SW480 (cell line): ENCODE results near the gene APBA3.

ENCODE experiments used
- DNase-seq: peaks from one replicate; pipeline ENCODE4 v3.0.0-alpha.2; 2016; ENCODE audit warnings: low spot score

APBA3 gene

GRCh38 chr19:3716147-3716668, 45.3 kb downstream of the APBA3 start:
- DNase-seq: no peak

- DNase-seq: no peak
These were observed 48.6 kb downstream of the APBA3 start for GRCh38 chr19:3712663-3713611.

- peak; percentile 40 for DNase-seq
These were observed 51.2 kb downstream of the APBA3 start for GRCh38 chr19:3710265-3710812.

- peak; percentile 76 for DNase-seq
These were observed 53.1 kb downstream of the APBA3 start, which contains the start of gene TJP3 for GRCh38 chr19:3708207-3708931. Gene TJP3, plus strand, starts transcription at chr19:3708384. Its CDS starts 20,049 bp downstream, at chr19:3728433.

- DNase-seq: no peak
These were observed 53.7 kb downstream of the APBA3 start for GRCh38 chr19:3707868-3708206.

GRCh38 chr19:3701200-3701599, 60.3 kb downstream of the APBA3 start:
- DNase-seq: no peak
